Coronary artery (tissue), 2 donors: ENCODE measurements around the gene FBXL19.
A peak's percentile ranks its signal among the peaks of the same experiment; 100 is the strongest.

Source experiments
- DNase-seq: peaks from one replicate; pipeline ENCODE4 v3.0.0-alpha.2; 2017; ENCODE audit warnings: low spot score
- H3K27ac ChIP-seq, 2 donors: fragments of 200-600 bp; sonication (generic); one replicate each; pipeline ENCODE4 v1.5.1; 2016 to 2019
- H3K4me3 ChIP-seq: fragments of 200-600 bp; sonication (generic); 2 replicates; pipeline ENCODE4 v1.5.1; 2016; ENCODE audit warnings: mild to moderate bottlenecking, moderate library complexity
- CTCF ChIP-seq: fragments of 200-600 bp; sonication (generic); IDR thresholded peaks from one replicate; pipeline ENCODE4 v1.5.1; 2019; ENCODE audit warnings: antibody characterized with exemption

Gene FBXL19

GRCh38 chr16:30920891-30921290, 2.5 kb upstream of the FBXL19 start:
- no peak for DNase-seq
- H3K27ac ChIP-seq: no peak overlapping the region
- no peak for TF ChIP-seq CTCF
- H3K4me3 ChIP-seq: no peak overlapping the region

- TF ChIP-seq CTCF: no peak
- DNase-seq: no peak
- Histone ChIP-seq H3K27ac (peak overlapping the region; percentile 93 to 95), H3K4me3 (peak overlapping the region; percentile 69)
These were observed 2.0 kb upstream of the FBXL19 start for GRCh38 chr16:30921459-30921747.

GRCh38 chr16:30921748-30922419, 1.5 kb upstream of the FBXL19 start:
- DNase-seq: peak; percentile 92
- peak; percentile 69 for TF ChIP-seq CTCF
- peak overlapping the region; percentile 93 to 95 for H3K27ac ChIP-seq
- peak overlapping the region; percentile 69 for H3K4me3 ChIP-seq

- TF ChIP-seq CTCF: no peak
- H3K4me3 ChIP-seq: peak overlapping the region; percentile 82
- H3K27ac ChIP-seq: peak overlapping the region; percentile 93 to 95
- DNase-seq: peak; percentile 100
These were observed 882 bp upstream of the FBXL19 start for GRCh38 chr16:30922420-30922959.

GRCh38 chr16:30922960-30923535, 324 bp upstream of the FBXL19 start:
- no peak for TF ChIP-seq CTCF
- Histone ChIP-seq H3K4me3 (peak overlapping the region; percentile 82), H3K27ac (peak overlapping the region; percentile 93 to 95)
- DNase-seq: peak; percentile 100

GRCh38 chr16:30924076-30924912, 922 bp downstream of the FBXL19 start:
- no peak for DNase-seq
- peak overlapping the region; percentile 82 for H3K4me3 ChIP-seq
- no peak for TF ChIP-seq CTCF
- H3K27ac ChIP-seq: peak overlapping the region; percentile 93 to 95
